Stimulated activated memory B cell treated with anti-CD40 and anti-IgM and Interleukin-4, amounts not matched to agents 10 μg/mL and 1 μg/mL and 100 μg/mL, for 72 hours (primary cell): ENCODE results near the gene SPI1.

Source experiments
- ATAC-seq: fragments of 150-1000 bp; cut with Tn5 transposase; 2 replicates; pipeline ENCODE4 v1.10.0; 2021
- H3K27ac Mint-ChIP-seq: one replicate; pipeline ENCODE4 v1.8.0; 2022; ENCODE audit warnings: mild to moderate bottlenecking, mixed read lengths
- H3K27me3 Mint-ChIP-seq: one replicate; pipeline ENCODE4 v1.8.0; 2022; ENCODE audit warnings: mixed read lengths
- H3K36me3 Mint-ChIP-seq: one replicate; pipeline ENCODE4 v1.8.0; 2022; ENCODE audit warnings: mixed read lengths
- H3K4me1 Mint-ChIP-seq: one replicate; pipeline ENCODE4 v1.8.0; 2022; ENCODE audit warnings: mixed read lengths
- H3K4me3 Mint-ChIP-seq: one replicate; pipeline ENCODE4 v1.8.0; 2022; ENCODE audit warnings: mild to moderate bottlenecking, moderate library complexity, mixed read lengths
- H3K9me3 Mint-ChIP-seq: one replicate; pipeline ENCODE4 v1.8.0; 2022; ENCODE audit warnings: mixed read lengths

The SPI1 gene

DNA sequence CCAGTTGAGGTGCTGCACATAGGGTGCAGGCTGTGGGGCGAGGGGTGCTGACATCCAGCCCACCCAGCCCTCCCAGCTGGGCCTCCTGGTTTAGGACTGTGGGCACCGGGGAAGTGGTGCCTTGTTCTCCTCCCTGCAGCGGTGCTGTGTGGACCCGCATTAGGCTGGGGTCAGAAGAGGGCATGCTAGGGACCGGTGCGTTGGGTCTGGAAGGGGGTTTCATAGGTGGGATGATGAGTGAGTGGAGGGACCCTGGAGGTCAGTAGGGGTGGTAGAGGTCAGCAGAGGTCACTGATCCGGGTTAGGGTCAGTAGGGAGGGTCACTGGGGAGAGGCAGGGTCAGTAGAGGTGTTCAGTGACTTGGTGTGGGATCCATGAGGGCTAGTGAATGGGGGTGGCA lies 19.2 kb downstream of the SPI1 start:
- ATAC-seq, result no peak
- Mint-ChIP-seq H3K4me3 (no peak overlapping the region), H3K9me3 (no peaks in the 10 kb centered on the region), H3K27me3 (no peaks in the 10 kb centered on the region), H3K36me3 (peaks cover 23% of the 10 kb centered on the region), H3K27ac (no peak overlapping the region), H3K4me1 (peaks cover 21% of the 10 kb centered on the region)

DNA sequence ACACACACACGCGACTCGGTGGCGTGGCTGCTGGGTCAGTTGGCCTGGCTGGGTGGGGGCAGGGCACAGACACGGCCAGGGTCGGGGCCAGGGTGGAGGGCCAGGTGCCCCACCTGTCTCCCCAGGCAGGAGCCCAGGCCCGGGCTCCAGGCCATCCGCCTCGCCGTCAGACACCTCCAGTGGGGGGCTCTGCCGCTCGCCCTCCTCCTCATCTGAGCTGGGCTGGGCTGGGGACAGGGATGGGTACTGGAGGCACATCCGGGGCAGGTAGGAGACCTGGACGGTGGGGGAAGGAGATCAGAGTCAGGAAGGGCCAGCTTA lies 19.7 kb downstream of the SPI1 start:
- Mint-ChIP-seq H3K36me3 (peaks cover 23% of the 10 kb centered on the region), H3K27ac (no peak overlapping the region), H3K27me3 (no peaks in the 10 kb centered on the region), H3K4me3 (no peak overlapping the region), H3K9me3 (no peaks in the 10 kb centered on the region), H3K4me1 (peaks cover 20% of the 10 kb centered on the region)
- ATAC-seq, result no peak

DNA sequence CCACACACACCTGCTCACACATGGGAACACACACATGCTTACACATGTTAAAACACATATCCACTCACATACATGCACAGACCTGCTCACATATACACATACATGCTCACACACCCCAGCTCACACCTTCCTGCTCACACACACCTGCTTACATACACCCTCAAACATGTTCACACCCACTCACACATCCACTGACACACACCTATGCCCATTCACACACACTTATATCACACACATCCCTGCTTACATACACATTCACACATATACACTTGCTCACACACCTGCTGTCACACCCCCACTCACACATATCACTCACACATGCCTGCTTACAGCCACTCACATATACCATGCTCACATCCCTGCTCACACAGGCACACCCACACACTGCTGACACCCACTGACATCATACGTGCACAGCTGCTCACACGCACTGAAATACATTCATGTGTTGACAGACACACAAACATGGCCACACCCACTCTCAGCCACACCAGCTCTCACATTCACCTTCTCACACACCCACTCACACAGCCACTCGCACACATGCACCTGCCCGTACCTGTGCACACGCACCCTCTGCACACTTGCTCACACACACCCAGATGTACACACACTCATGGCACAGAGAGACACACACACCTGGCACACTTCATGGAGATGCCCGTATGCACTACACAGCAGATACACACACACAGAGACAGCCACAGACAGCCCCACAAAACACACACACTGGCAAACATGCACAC lies 20.2 kb downstream of the SPI1 start:
- ATAC-seq, result no peak
- H3K27me3 Mint-ChIP-seq, result no peaks in the 10 kb centered on the region
- peaks cover 23% of the 10 kb centered on the region for H3K36me3 Mint-ChIP-seq
- no peak overlapping the region for H3K4me3 Mint-ChIP-seq
- H3K9me3 Mint-ChIP-seq, result no peaks in the 10 kb centered on the region
- no peak overlapping the region for H3K27ac Mint-ChIP-seq
- peaks cover 20% of the 10 kb centered on the region for H3K4me1 Mint-ChIP-seq

DNA sequence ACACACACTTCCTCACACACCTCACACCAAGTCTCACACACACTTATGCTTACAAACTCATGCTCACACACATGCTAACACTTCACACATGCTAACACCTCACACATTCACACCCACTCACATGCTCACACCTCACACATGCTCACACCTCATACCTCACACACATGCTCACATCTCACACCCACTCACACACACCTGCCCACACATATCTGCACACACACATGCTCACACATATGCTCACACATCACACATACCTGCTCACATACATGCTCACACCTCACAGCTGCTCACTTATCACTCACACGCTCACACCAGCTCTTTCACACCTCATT lies 21.4 kb downstream of the SPI1 start:
- no peak for ATAC-seq
- Mint-ChIP-seq H3K4me1 (peaks cover 20% of the 10 kb centered on the region), H3K9me3 (no peaks in the 10 kb centered on the region), H3K27me3 (no peaks in the 10 kb centered on the region), H3K4me3 (no peak overlapping the region), H3K36me3 (peaks cover 23% of the 10 kb centered on the region), H3K27ac (no peak overlapping the region)

DNA sequence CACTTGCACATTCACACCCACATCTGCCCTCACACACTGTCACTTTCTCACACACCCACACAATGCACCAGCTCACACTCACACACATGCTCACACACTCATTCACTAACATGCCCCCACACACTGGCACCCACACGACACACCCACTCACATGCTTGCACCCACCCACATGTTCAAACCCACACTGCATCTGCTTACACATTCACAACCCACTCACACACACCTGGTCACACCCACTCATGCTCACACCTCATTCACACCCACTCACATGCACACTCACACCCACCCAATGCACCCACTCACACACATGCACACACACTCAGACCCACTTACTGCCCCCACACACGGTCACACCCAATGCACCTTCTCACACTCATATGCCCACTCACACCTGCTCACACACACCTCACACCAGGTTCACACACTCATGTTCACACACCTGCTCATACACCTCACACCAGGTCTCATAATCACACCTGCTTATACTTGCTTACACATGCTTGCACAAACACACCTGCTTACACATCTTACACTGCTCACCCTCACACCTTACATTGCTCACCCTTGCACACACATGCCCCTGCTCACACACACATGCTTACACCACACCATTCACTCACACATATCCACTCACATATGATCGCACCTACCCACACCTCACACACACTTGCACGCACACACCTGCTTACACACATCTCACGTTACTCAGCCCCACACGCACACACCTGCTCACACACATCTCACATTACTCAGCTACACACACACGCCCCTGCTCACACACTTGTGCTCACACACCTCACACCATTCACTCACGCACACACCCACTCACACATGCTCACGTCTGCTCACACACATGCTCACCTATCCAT lies 22.0 kb downstream of the SPI1 start:
- Mint-ChIP-seq H3K9me3 (no peaks in the 10 kb centered on the region), H3K4me1 (peaks cover 15% of the 10 kb centered on the region), H3K27me3 (no peaks in the 10 kb centered on the region), H3K36me3 (peaks cover 23% of the 10 kb centered on the region), H3K27ac (no peak overlapping the region), H3K4me3 (no peak overlapping the region)
- no peak for ATAC-seq

DNA sequence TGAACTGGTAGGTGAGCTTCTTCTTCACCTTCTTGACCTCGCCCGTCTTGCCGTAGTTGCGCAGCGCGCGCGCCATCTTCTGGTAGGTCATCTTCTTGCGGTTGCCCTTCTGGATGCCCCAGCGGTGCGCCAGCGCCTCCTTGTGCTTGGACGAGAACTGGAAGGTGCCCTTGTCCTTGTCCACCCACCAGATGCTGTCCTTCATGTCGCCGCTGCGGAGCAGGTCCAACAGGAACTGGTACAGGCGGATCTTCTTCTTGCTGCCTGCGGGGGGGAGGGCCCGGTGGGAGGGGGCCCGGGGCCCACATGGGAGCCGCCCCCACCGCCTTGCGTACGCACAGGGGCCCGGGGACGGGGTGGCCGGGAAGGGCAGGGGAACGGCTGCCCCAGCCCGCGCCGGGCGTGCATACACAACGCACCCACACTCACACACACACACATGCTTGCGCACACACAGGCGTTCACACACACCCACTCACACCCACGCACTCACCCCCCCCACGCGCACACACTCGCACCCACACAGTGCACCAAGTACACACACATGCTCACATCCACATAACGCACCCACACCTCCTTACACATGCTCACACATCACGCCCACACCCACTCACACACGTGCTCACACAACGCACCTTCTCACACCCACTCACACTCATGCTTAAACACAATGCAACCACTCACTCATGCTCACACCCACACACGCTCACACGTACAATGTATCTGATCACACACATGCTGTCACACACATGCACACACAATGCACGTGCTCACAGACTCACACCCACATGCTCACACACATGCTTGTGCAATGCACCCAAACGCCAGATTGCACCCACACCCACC lies 22.8 kb downstream of the SPI1 start:
- no peak overlapping the region for H3K4me3 Mint-ChIP-seq
- H3K27me3 Mint-ChIP-seq, result no peaks in the 10 kb centered on the region
- H3K4me1 Mint-ChIP-seq, result peaks cover 9% of the 10 kb centered on the region
- peaks cover 18% of the 10 kb centered on the region for H3K36me3 Mint-ChIP-seq
- H3K9me3 Mint-ChIP-seq, result no peaks in the 10 kb centered on the region
- no peak overlapping the region for H3K27ac Mint-ChIP-seq
- ATAC-seq, result peak; percentile 65

DNA sequence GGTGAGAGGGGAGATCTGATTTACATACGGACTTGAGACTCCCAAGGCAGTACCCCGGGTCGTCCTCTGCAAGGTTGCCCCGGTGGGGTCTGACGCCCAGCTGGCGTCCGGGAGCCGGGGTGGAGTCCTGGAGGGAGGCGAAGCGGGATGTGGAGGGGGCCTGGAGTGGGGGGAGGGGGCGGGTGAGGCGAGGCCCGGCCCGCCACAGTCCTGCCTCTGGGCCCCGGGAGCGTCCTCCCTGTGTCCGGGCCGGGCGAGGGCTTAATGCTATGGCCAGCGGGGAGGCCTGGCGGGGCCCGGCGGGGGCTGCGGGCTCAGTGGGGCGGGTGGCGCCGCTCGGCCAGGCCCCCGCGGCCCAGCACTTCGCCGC lies 23.4 kb downstream of the SPI1 start:
- no peaks in the 10 kb centered on the region for H3K9me3 Mint-ChIP-seq
- H3K4me3 Mint-ChIP-seq, result no peak overlapping the region
- peaks cover 9% of the 10 kb centered on the region for H3K4me1 Mint-ChIP-seq
- peaks cover 18% of the 10 kb centered on the region for H3K36me3 Mint-ChIP-seq
- peak; percentile 18 for ATAC-seq
- no peak overlapping the region for H3K27ac Mint-ChIP-seq
- no peaks in the 10 kb centered on the region for H3K27me3 Mint-ChIP-seq

DNA sequence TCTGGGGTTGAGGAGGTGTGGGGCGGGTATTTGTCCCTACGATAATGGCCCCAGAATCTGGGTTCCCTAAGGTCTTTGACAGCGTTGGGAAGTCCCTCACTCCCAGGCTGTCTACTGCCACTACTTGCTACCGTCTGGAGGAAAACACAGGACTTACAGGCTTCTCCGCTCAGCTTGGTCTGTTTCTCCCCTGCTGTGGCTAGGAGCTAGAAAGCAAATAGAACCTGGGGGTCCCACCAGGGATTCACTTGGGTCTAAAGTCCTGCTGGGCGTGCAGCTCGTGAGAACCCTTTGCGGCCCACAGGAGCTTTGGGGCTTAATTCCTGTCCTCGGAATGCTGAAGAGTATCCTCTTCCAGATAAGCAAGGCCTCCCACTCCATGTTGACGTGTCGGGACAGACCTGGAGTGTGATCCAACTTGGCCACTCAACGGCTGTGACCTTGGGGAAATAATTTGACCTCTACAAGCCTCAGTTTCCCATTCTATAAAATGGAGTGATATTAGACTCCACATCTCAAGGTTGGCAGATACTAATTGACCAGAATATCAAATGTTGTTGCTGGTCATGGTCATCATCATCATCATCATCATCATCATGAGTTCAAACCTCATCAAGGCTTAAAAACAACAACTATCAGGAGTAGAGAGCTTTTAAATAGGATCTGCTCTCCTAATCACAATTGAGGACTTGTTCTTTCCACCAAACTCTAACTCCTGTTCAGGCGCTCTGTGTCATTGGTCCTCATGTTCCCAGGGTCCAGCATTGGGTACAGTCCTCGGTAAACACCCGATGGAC lies 24.2 kb downstream of the SPI1 start:
- ATAC-seq, result no peak
- Mint-ChIP-seq H3K4me1 (peaks cover 3% of the 10 kb centered on the region), H3K27me3 (no peaks in the 10 kb centered on the region), H3K9me3 (no peaks in the 10 kb centered on the region), H3K4me3 (no peak overlapping the region), H3K36me3 (peaks cover 12% of the 10 kb centered on the region), H3K27ac (no peak overlapping the region)

DNA sequence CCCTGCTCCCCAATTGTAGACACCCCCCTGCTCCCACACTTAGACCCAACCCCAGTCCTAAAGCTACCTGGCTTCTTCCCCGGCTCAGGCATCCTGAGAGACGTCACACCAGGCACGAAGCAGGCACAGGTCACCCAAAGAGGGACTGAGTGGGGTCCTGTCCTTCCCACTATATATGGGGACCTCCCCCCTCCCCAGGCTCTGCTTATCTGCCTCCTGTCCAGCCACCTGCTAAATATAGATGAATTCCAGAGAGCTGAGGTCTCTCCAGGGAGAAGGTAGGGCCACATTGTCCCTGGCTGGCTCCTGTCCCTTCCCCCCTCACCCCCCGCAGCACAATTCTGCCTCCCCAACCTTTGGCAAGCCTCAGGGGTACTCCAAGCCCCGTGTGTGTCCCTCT lies 25.8 kb downstream of the SPI1 start, which contains the start of gene MYBPC3:
Gene MYBPC3 (minus strand): TSS at position 147 of the 400 bp plus-strand sequence. CDS start 55 bp downstream, at position 92.
- ATAC-seq, result no peak
- Mint-ChIP-seq H3K27ac (no peak within 1 kb of the TSS), H3K4me1 (no peaks in the 10 kb centered on the region), H3K36me3 (peaks cover 8% of the 10 kb centered on the region), H3K4me3 (no peak within 1 kb of the TSS), H3K27me3 (no peaks in the 10 kb centered on the region), H3K9me3 (no peaks in the 10 kb centered on the region)

DNA sequence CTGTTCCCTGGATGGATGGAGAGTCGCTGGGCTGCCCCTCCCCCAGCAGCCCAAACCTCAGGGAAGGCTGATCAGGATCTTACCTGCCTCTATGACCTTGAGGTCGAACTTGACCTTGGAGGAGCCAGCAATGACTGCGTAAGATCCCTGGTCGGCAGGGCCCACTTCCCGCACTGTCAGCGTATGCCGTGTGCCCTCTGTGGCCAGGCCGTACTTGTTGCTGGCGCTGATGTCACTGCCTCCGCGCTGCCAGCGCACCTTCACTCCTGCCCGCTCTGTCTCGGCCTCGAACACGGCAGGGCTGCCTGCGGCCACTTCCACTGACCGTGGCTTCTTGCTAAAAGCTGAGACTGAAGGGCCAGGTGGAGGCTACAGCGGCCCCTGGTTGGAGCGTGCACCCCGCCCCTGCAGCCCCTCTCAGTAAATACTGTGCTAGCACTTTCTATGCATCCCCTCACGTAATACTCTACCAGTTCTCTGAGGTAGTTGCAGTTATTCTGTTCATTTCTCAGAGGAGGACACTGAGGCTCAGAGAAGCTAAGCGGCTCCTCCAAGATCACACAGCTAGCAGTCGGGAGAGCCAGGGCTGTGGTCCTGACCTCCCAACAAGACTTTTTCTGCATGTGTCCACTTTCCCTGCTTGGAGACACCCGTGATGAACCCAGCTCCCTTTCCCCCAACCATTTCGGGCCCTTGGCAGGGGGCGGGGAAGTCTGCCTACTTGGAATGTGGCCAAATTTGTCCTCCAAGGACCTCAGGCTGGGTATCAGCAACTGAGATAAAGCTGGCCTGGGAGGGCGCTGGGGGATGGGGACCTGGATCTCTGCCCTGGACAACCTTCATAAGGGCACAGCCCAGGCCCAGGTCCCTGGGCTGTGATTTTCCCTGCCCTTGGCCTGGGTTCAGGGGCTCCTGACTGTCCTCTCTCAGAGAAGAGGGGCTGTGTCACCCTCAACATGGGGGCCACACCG lies 26.9 kb downstream of the SPI1 start:
- no peak for ATAC-seq
- H3K36me3 Mint-ChIP-seq, result peaks cover 8% of the 10 kb centered on the region
- peak overlapping the region; percentile 26 for H3K27ac Mint-ChIP-seq
- H3K4me3 Mint-ChIP-seq, result no peak overlapping the region
- no peaks in the 10 kb centered on the region for H3K27me3 Mint-ChIP-seq
- H3K4me1 Mint-ChIP-seq, result no peaks in the 10 kb centered on the region
- no peaks in the 10 kb centered on the region for H3K9me3 Mint-ChIP-seq

DNA sequence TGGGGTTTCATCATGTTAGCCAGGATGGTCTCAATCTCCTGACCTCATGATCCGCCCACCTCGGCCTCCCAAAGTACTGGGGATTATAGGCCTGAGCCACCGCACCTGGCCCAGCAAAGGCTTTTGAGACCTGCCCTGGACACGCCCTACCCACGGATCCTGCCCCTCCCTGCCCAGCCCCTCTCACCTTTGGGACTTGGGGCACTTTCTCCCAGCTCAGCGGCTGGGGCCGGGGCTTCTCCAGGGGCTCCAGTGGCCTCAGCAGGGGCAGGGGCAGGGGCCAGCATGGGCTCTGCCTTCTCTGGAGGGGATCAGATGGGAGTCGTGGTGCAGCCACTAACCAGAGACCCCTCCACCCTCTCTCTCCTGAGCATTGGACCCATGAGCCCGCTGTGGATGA lies 28.0 kb downstream of the SPI1 start:
- Mint-ChIP-seq H3K27me3 (no peaks in the 10 kb centered on the region), H3K4me1 (no peaks in the 10 kb centered on the region), H3K27ac (peak overlapping the region; percentile 26), H3K4me3 (no peak overlapping the region), H3K9me3 (no peaks in the 10 kb centered on the region), H3K36me3 (peaks cover 8% of the 10 kb centered on the region)
- no peak for ATAC-seq

DNA sequence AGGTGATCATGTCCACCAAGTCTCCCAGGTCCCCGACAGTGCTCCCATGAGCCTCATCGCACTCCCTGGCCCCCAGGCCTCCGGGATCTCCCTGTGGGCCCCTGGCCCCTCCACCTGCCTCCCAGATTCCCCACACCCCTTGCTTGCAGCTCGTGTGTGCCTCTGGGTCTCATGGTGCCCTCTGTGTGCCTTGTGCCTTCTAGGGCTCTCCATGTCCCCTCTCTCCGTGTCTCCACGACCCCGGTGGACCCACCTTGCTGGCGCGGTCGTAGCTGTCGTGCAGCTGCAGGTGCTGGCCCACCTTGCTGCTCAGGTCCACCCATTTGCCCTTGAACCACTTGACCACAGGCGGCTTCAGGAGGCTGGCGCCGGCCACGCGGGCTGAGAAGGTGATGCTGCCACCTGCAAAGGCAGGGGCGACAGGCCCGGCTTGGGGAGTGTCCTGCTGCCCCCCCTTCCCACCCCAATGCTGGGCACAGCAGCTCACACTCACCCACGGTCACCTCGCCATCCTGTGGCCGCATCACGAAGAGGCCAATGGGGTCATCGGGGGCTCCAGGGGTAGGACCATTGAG lies 28.7 kb downstream of the SPI1 start:
- Mint-ChIP-seq H3K9me3 (no peaks in the 10 kb centered on the region), H3K27ac (no peak overlapping the region)

DNA sequence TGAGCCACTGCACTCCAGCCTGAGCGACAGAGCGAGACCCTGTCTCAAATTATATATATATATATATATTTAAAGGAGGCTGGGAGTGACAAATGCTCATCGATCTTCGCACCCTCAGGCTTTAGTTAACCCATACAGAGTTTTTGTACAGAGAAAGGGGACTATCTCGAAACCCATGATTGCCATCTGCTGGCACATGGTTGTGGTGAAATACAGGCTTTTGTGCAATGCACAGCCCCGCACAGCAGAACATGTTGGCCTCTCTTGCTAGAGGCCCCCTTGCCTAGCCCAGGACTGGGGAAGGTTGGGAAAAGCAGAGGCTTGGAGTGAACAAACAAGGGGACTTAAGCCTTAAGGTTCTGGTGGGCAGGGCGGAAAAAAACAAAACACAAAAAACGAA lies 29.5 kb downstream of the SPI1 start:
- Mint-ChIP-seq H3K4me3 (no peak overlapping the region), H3K4me1 (no peaks in the 10 kb centered on the region), H3K36me3 (no peaks in the 10 kb centered on the region), H3K9me3 (no peaks in the 10 kb centered on the region), H3K27me3 (no peaks in the 10 kb centered on the region), H3K27ac (no peak overlapping the region)
- ATAC-seq, result no peak

More for the DNA sequence above, 28.7 kb downstream of the SPI1 start:
- Mint-ChIP-seq H3K4me3 (no peak overlapping the region), H3K27me3 (no peaks in the 10 kb centered on the region), H3K4me1 (no peaks in the 10 kb centered on the region), H3K36me3 (peaks cover 5% of the 10 kb centered on the region)
- ATAC-seq, result no peak
